ENCODE data around the gene NUMBL. TPM values are rescaled to one million over a fixed set of nuclear protein-coding genes. Genes with fewer than 3 reads are reported as not detected.

Gene NUMBL
- total and polyA plus RNA-seq, 2 of the 13 experiments (the other 11 are each of a cell fraction or from before 2014, with no cell fraction given) = 0.49 to 2.3 TPM

DNA sequence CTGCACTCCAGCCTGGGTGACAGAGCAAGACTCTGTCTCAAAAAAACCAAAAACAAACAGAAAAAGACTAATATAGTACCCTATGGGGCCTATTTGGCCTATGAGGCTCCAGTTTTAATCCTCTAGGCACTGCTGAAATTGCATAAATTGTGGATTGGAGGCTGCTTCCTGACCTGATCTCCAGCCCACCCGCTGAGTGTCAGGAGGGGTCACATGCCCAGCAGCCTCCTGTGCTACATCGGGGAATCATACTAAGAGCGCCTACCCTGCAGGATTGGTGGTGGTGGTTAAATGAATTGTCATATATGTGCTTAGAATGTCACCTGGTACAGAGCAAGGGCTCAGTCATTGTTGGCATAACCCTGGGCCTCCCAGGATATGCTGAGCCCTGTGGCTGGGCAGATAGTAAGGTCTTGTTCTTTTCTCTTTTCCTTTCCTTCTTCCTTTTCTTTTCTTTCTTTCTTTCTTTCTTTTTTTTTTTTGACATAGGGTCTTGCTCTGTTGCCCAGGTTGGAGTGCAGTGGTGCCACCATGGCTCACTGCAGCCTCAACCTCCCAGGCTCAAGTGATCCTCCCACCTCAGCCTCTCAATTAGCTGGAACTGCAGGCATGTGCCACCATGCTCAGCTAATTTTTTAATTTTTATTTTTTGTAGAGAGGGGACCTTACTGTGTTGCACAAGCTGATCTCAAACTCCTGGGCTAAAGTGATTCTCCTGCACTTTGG is 58.0 kb downstream of the NUMBL start (continued):
- TF ChIP-seq, protein P1, sequence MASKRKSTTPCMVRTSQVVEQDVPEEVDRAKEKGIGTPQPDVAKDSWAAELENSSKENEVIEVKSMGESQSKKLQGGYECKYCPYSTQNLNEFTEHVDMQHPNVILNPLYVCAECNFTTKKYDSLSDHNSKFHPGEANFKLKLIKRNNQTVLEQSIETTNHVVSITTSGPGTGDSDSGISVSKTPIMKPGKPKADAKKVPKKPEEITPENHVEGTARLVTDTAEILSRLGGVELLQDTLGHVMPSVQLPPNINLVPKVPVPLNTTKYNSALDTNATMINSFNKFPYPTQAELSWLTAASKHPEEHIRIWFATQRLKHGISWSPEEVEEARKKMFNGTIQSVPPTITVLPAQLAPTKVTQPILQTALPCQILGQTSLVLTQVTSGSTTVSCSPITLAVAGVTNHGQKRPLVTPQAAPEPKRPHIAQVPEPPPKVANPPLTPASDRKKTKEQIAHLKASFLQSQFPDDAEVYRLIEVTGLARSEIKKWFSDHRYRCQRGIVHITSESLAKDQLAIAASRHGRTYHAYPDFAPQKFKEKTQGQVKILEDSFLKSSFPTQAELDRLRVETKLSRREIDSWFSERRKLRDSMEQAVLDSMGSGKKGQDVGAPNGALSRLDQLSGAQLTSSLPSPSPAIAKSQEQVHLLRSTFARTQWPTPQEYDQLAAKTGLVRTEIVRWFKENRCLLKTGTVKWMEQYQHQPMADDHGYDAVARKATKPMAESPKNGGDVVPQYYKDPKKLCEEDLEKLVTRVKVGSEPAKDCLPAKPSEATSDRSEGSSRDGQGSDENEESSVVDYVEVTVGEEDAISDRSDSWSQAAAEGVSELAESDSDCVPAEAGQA (IDR thresholded peaks at IDR 0.05; ENCODE audit: low read depth) = no peak
- TF ChIP-seq, protein P1 (CRISPR knock-in tag; IDR thresholded peaks at IDR 0.05; ENCODE audit: borderline replicate concordance) = no peak
- no peak for TF ChIP-seq NFKB2 (CRISPR knock-in tag; IDR thresholded peaks at IDR 0.05; ENCODE audit: borderline replicate concordance)

DNA sequence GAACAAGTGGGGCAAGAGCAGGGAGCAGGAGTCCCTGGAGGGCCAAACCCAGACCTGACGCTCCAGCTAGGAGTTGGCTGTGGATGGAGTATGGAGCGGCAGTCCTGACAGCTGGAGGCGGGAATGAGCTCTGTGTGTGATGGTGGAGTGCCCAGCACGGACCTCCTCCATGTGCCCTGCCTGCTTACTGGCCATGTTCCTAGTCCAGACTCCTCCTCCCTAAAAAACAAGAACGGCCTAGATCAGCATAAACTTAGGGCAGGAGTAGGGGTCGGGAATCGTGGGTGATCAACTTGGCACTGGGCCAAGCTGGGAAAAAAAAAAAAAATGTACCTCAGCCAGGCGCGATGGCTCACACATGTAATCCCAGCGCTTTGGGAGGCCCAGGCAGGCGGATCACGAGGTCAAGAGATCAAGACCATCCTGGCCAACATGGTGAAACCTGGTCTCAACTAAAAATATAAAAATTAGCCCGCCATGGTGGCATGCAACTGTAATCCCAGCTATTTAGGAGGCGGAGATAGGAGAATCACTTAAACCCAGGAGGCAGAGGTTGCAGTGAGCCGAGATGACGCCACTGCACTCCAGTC is 59.8 kb downstream of the NUMBL start:
- Histone ChIP-seq H3K4me1 (ENCODE audit: insufficient read depth, low read length) (no peaks in the 10 kb centered on the region), H3K4me2 (ENCODE audit: low read depth, low read length) (no peak overlapping the region), H3K4me3 (replicated peaks in 1 of 3; ENCODE audit: insufficient read depth in 1 of 3, low read depth in 2 of 3, low read length in 3 of 3) (no peak overlapping the region), H3K27me3 (ENCODE audit: control insufficient read depth in 1 of 2, insufficient read depth in 2 of 2, low read length in 2 of 2) (peaks cover 1 to 17% of the 10 kb centered on the region in 2 experiments; a peak in 4 of 5 replicates), H3K79me2 (ENCODE audit: insufficient read depth, low read length) (no peaks in the 10 kb centered on the region), H3K9me3 (ENCODE audit: low read length) (no peaks in the 10 kb centered on the region), H2AFZ (ENCODE audit: low read length) (no peak overlapping the region), H3K36me3 (replicated peaks in 1 of 2; ENCODE audit: control insufficient read depth in 1 of 2, insufficient read depth in 2 of 2, low read length in 2 of 2) (no peaks in the 10 kb centered on the region), H3K27ac (ENCODE audit: extremely low read length, insufficient read depth, low read length) (no peak overlapping the region), H4K20me1 (ENCODE audit: insufficient read depth, low read length) (no peaks in the 10 kb centered on the region), H3K9ac (ENCODE audit: insufficient read depth, low read depth, low read length) (no peak overlapping the region)
- TF ChIP-seq SMAD1 (CRISPR knock-in tag; IDR thresholded peaks at IDR 0.05; ENCODE audit: borderline replicate concordance, low read depth) (no peak), LCORL (IDR thresholded peaks at IDR 0.05) (peak; percentile 66), LCORL (CRISPR knock-in tag; IDR thresholded peaks at IDR 0.05) (no peak)
- ATAC-seq = no peak
- WGBS (ENCODE audit: low lambda C conversion rate) = 50% methylated on average over 16 of the region's 16 CpGs
- intact Hi-C loops (cut with micrococcal nuclease; ENCODE audit: unreplicated experiment) = loop anchor here (10.0 kb wide), 1 partner anchor 86 kb away; no protein-coding TSS in a partner anchor
- POLR2A ChIA-PET = no interaction called here
- DNase-seq (ENCODE audit: low spot score) = no peak
- BruUV-seq (replicated peaks) = no TSS peak
- FAIRE-seq = no peak
- CTCF ChIA-PET (ENCODE audit: low intra/inter-chr PET ratio, low total read pairs) = no interaction called here
- in situ Hi-C loops (cut with HindIII; ENCODE audit: extremely low pct_ligation_motif_present, low pct_unique_long_range_greater_than_20kb) = no loop called here

All from HepG2 (cell line).